Neural cell (in vitro differentiated cells): Measurements from ENCODE around the gene TMEM259.

ENCODE experiments used
- CTCF ChIP-seq: fragments of 450-650 bp; IDR thresholded peaks from 2 replicates; pipeline ENCODE4 v1.5.1; 2014; ENCODE audit warnings: antibody characterized with exemption, mild to moderate bottlenecking, moderate library complexity; ENCODE audit not compliant: poor library complexity, severe bottlenecking
- EZH2 ChIP-seq: fragments of 200-600, 300-800 bp; shearing (Covaris generic), sonication (generic); IDR thresholded peaks from 2 replicates; pipeline ENCODE4 v1.6.1; 2014; ENCODE audit warnings: antibody characterized with exemption, low read length, borderline replicate concordance, mild to moderate bottlenecking; ENCODE audit not compliant: insufficient read depth, poor library complexity, severe bottlenecking
- MXI1 ChIP-seq: fragments of 450-650 bp; conservative IDR thresholded peaks from 2 replicates; pipeline ENCODE4 v1.6.1; 2014; ENCODE audit warnings: antibody characterized with exemption, mild to moderate bottlenecking; ENCODE audit not compliant: poor library complexity, severe bottlenecking
- POLR2AphosphoS5 ChIP-seq: IDR thresholded peaks from 2 replicates; pipeline ENCODE4 v1.6.1; 2012
- RAD21 ChIP-seq: fragments of 450-650 bp; conservative IDR thresholded peaks from 2 replicates; pipeline ENCODE4 v1.6.1; 2014; ENCODE audit warnings: antibody characterized with exemption, mild to moderate bottlenecking, moderate library complexity
- SMC3 ChIP-seq: fragments of 450-650 bp; conservative IDR thresholded peaks from 2 replicates; pipeline ENCODE4 v1.6.1; 2014; ENCODE audit warnings: antibody characterized with exemption, mild to moderate bottlenecking, moderate library complexity; ENCODE audit not compliant: poor library complexity
- TAF1 ChIP-seq: IDR thresholded peaks from 2 replicates; pipeline ENCODE4 v1.6.1; 2012; ENCODE audit warnings: low read depth

GRCh38 chr19:1000591-1001537, 20.1 kb downstream of the TMEM259 start:
- no peak for TF ChIP-seq TAF1
- TF ChIP-seq MXI1, result no peak
- no peak for TF ChIP-seq SMC3
- TF ChIP-seq CTCF, result no peak
- TF ChIP-seq RAD21, result no peak
- no peak for TF ChIP-seq POLR2AphosphoS5
- no peak for TF ChIP-seq EZH2
